ENCODE measurements around the gene BDNF.
"Not testable (repeated sequence)": the region's sequence is repeated elsewhere in the genome, so short reads cannot be mapped to it uniquely, and the experiment has no call there.

Gene BDNF

GRCh38 chr11:27700351-27701301 is at the start of gene BDNF:
Gene BDNF, minus strand, starts transcription at chr11:27700455. Its CDS starts 41,891 bp downstream, at chr11:27658564.
- no peak for DNase-seq

- no peak for DNase-seq
Observed at GRCh38 chr11:27740362-27741013, 40.2 kb upstream of the BDNF start.

GRCh38 chr11:27735281-27735680 is 35.0 kb upstream of the BDNF start:
- no peak for DNase-seq

GRCh38 chr11:27731803-27732202 is 31.5 kb upstream of the BDNF start:
- DNase-seq: not testable (repeated sequence)

- DNase-seq: no peak
Observed at GRCh38 chr11:27726981-27727380, 26.7 kb upstream of the BDNF start.

GRCh38 chr11:27723687-27724086 is 23.4 kb upstream of the BDNF start:
- no peak for DNase-seq

- DNase-seq: no peak
Observed at GRCh38 chr11:27722953-27723344, 22.7 kb upstream of the BDNF start.

- no peak for DNase-seq
Observed at GRCh38 chr11:27722117-27722952, 22.1 kb upstream of the BDNF start.

- no peak for DNase-seq
Observed at GRCh38 chr11:27721264-27722116, 21.2 kb upstream of the BDNF start.

GRCh38 chr11:27720277-27720830 is 20.1 kb upstream of the BDNF start:
- no peak for DNase-seq

- DNase-seq: no peak
Observed at GRCh38 chr11:27719546-27719925, 19.3 kb upstream of the BDNF start.

GRCh38 chr11:27718863-27719545 is 18.7 kb upstream of the BDNF start:
- DNase-seq: no peak

GRCh38 chr11:27718346-27718862 is 18.1 kb upstream of the BDNF start:
- DNase-seq: no peak

GRCh38 chr11:27717801-27718229 is 17.6 kb upstream of the BDNF start:
- DNase-seq: no peak

- DNase-seq: no peak
Observed at GRCh38 chr11:27717377-27717776, 17.1 kb upstream of the BDNF start.

GRCh38 chr11:27716835-27717234 is 16.6 kb upstream of the BDNF start:
- no peak for DNase-seq

GRCh38 chr11:27716216-27716615 is 16.0 kb upstream of the BDNF start:
- no peak for DNase-seq

GRCh38 chr11:27711725-27712124 is 11.5 kb upstream of the BDNF start:
- no peak for DNase-seq

- DNase-seq: no peak
Observed at GRCh38 chr11:27710536-27710935, 10.3 kb upstream of the BDNF start.

GRCh38 chr11:27707676-27708075 is 7.4 kb upstream of the BDNF start:
- DNase-seq: no peak
